ENCODE results near the gene CMTM1. TPM values are rescaled to one million over a fixed set of nuclear protein-coding genes. Genes with fewer than 3 reads are reported as not detected.

Gene CMTM1
- total RNA-seq, 3 donors from 2014 or later, result 1.4 to 3.1 (median 2.3) TPM

DNA sequence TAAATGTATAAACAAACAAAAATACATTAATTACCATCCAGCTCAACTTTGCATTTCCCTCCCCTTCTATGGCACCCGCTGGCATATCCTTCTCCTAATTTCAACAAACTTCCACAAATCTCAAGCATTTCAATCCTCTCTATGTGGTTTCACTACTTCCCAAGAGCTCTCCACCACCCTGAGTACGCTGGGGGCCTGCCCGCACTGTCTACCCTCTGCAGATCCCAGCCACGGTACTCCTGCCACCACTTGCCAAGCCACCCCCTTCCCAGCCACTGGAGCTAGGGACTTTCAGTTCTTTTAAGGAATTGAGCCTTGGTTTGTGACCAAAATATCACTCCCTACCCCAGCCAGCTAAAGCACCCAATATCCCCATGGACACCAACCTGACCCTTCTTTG is 18.2 kb upstream of the CMTM1 start:
- Mint-ChIP-seq H3K4me3 (peak overlapping the region; percentile 77), H3K9me3 (no peaks in the 10 kb centered on the region), H3K27me3 (ENCODE audit: low read depth) (no peaks in the 10 kb centered on the region), H3K36me3 (ENCODE audit: insufficient read depth) (no peaks in the 10 kb centered on the region), H3K4me1 (ENCODE audit: low read depth) (peaks cover 45% of the 10 kb centered on the region)
- DNase-seq (no peak), ATAC-seq (no peak)

DNA sequence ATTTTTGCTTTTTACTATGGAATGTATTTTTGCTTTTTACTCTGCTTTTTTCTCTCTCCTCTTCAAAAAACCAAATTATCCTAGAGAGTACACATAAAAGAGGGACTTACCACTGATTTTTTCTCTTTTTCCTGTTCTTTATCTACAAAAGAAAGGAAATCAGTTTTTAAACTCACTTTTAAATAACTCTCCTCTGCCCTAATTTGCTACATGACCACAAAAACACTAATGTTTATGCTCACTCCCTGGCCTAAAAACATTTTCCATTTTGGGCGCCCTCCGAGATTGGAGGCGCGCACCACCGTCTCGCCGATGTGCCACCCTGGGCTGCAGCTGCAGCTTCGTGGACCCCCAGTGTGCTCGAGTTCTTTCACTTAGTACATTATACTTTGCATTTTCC is 17.4 kb upstream of the CMTM1 start:
- no peak for ATAC-seq
- H3K27me3 Mint-ChIP-seq (ENCODE audit: low read depth), result no peaks in the 10 kb centered on the region
- peaks cover 3% of the 10 kb centered on the region for H3K36me3 Mint-ChIP-seq (ENCODE audit: insufficient read depth)
- no peaks in the 10 kb centered on the region for H3K9me3 Mint-ChIP-seq
- no peak for DNase-seq
- peaks cover 53% of the 10 kb centered on the region for H3K4me1 Mint-ChIP-seq (ENCODE audit: low read depth)
- peak overlapping the region; percentile 77 for H3K4me3 Mint-ChIP-seq

DNA sequence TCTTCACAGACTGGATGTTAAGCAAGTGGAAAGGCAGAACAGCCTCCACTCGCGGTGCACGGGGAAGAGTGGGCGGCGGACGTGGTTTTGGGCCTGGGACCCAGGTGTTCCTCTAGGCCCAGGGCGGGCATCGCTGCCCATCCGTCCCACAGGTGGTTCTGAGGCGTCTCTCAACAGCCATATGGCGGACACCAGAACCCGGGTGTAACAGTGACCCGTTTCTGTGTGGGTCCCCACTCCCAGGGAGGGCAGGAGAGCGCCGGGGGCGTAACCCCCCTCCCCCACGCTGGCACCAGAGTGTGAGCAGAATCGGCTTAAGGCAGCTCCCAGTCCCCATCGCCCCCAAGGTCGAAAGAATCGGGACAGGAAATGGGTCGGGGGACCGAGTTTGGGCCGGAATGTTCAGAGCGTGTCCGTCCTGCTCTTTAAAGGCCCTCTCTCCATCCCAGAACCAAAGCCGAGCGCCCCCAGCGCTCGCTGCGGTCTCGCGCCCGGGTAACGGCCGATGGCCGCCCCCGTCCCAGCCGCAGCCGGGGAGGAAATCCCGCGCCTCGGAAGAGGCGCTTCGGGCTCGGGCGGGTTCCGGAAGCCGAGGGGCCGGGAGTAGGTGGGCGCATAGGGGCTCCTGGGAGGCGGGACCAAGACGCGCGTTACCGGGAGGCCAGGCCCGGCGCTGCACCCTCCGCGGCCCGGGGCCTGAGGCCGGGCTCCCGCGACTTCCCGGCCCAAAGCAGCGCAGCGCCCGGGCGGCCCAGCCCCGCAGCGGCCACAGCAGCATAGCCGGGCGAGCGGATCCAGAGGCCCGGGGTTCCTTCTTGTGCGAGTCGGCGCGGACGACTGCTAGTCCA is 16.7 kb upstream of the CMTM1 start, which contains the start of gene TK2:
Gene TK2, minus strand, starts transcription at position 839 of the 848 bp plus-strand sequence. Its CDS starts 61 bp downstream, at position 778.
- Mint-ChIP-seq H3K4me1 (ENCODE audit: low read depth) (peaks cover 58% of the 10 kb centered on the region), H3K4me3 (peak within 1 kb of the TSS; percentile 94), H3K27me3 (ENCODE audit: low read depth) (no peaks in the 10 kb centered on the region), H3K9me3 (no peaks in the 10 kb centered on the region), H3K36me3 (ENCODE audit: insufficient read depth) (peaks cover 3% of the 10 kb centered on the region)
- ATAC-seq (peak; percentile 49 to 60), DNase-seq (peak; percentile 46)

DNA sequence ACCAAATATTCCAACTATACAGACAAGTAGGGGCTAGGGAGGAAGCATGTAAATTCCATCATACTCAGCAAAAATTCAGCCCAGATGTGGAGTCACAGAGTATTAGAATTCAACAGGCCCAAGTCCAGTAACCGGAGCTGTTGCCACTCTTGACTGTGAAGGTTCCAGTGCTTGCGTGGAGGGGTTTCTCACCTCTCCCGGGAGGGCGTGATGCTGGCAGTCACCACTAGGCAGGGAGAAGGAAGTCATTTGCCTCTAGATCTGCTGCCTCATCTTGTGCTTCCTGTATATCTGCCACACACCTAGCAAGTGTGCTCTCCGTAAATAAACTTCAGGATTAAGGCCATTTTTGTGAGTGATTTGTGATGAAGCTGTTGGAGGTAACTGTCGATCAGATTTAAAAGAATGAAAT is 14.9 kb upstream of the CMTM1 start:
- ATAC-seq (peak; percentile 25 to 28), DNase-seq (peak; percentile 43)
- peaks cover 14% of the 10 kb centered on the region for H3K36me3 Mint-ChIP-seq (ENCODE audit: insufficient read depth)
- no peaks in the 10 kb centered on the region for H3K27me3 Mint-ChIP-seq (ENCODE audit: low read depth)
- H3K4me1 Mint-ChIP-seq (ENCODE audit: low read depth), result peaks cover 76% of the 10 kb centered on the region
- H3K4me3 Mint-ChIP-seq, result peak overlapping the region; percentile 94
- H3K9me3 Mint-ChIP-seq, result no peaks in the 10 kb centered on the region

DNA sequence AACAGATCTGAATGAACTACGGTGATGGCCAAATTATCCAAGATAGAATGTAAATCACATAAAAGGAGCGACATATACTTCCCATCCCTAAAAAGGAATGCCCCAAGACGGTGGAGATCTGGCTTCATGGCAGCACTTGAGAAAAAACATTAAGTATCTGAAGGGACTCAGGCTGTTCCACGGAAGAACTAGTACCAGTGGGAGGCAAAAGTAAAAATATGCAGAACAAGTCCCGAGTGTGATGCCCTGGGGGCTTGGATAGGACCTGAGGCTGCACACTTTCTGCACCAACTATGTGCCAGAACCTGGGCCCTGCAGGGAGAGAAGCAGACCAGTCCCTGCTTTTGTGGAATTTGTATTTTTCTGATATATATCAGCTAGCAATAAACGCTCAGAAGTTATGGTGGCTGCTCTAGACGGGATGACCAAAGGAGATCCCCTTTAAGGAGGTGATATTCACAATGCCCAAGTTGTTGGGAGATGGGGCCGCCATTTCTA is 14.4 kb upstream of the CMTM1 start:
- Mint-ChIP-seq H3K27me3 (ENCODE audit: low read depth) (no peaks in the 10 kb centered on the region), H3K9me3 (no peaks in the 10 kb centered on the region), H3K4me1 (ENCODE audit: low read depth) (peaks cover 77% of the 10 kb centered on the region), H3K4me3 (peak overlapping the region; percentile 94), H3K36me3 (ENCODE audit: insufficient read depth) (peaks cover 14% of the 10 kb centered on the region)
- DNase-seq (no peak), ATAC-seq (no peak)

DNA sequence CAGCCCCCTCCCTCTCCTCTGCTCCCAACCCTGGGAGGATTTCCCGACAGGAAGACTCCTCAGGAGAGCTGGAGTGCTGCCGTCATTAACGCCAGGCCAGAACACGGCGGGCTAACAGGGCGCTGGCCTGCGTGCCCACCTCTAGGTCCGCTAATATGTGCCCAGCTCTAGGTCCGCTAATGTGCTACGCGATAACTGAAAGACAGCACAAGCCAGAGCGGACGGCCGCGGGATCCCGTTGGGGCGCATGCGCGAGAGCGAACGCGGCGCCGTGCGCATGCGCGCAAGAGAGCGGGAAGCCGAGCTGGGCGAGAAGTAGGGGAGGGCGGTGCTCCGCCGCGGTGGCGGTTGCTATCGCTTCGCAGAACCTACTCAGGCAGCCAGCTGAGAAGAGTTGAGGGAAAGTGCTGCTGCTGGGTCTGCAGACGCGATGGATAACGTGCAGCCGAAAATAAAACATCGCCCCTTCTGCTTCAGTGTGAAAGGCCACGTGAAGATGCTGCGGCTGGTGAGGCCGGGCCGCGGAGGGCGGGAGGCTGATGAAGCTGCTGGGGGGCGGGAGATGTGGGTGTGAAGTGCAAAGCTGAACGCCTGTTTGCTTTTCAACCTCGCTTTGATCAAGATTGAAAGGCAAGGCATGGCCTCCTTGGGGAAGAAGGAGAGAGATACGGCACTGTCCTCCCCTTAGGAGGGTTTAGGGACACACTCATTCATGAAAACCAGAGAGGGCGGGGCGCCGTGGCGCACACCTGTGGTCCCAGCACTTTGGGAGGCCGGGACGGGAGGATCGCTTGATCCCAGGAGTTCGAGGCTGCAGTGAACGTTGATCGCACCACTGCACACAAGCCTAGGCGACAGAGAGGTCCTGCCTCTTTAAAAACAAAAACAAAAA is 13.7 kb upstream of the CMTM1 start, which contains the start of gene CKLF:
Gene CKLF, plus strand, starts transcription at position 291 of the 892 bp plus-strand sequence. Its CDS starts 140 bp downstream, at position 431.
- H3K4me1 Mint-ChIP-seq (ENCODE audit: low read depth), result peaks cover 81% of the 10 kb centered on the region
- no peaks in the 10 kb centered on the region for H3K9me3 Mint-ChIP-seq
- DNase-seq (peak; percentile 88), ATAC-seq (peak; percentile 69 to 80)
- H3K27me3 Mint-ChIP-seq (ENCODE audit: low read depth), result no peaks in the 10 kb centered on the region
- peak within 1 kb of the TSS; percentile 94 for H3K4me3 Mint-ChIP-seq
- H3K36me3 Mint-ChIP-seq (ENCODE audit: insufficient read depth), result peaks cover 16% of the 10 kb centered on the region

DNA sequence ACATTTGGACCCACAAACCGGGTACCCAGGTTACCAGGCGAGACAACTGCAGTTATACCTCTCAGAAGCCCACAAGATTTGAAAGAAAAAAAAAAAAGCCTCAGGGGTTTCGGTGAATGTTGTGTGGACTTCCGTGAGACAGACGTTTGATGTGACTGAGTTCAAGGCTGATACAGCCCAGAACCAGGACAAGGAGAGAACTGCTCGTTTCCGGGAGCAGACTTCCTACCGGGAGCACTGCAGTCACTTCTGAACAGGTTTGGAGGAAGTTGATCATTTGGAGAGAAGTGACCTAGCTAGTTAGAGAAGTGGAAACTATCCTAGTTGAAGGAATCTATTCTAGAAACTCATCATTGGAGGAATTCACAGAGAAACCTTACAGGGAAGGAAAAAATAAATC is 13.0 kb upstream of the CMTM1 start:
- ATAC-seq (no peak), DNase-seq (no peak)
- H3K27me3 Mint-ChIP-seq (ENCODE audit: low read depth), result no peaks in the 10 kb centered on the region
- H3K9me3 Mint-ChIP-seq, result no peaks in the 10 kb centered on the region
- H3K4me3 Mint-ChIP-seq, result peak overlapping the region; percentile 94
- H3K4me1 Mint-ChIP-seq (ENCODE audit: low read depth), result peaks cover 82% of the 10 kb centered on the region
- H3K36me3 Mint-ChIP-seq (ENCODE audit: insufficient read depth), result peaks cover 20% of the 10 kb centered on the region

DNA sequence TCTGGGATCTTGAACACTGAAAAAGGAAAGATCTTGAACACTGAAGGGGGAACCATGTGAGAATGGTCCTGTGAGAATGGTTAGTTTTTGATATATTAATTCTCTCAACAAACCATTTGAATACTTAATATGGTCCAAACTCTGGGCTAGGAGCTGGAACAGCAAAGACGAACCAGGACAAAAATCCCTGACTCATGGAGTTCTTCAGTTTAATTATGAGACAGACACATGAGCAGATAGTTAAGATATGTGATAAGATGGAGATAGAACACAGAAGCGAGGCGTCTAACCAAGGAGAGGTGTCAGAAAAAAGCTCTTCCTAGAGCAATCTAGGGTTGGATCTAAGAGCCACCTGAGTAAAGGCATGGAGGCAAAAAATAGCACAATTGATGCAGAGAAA is 12.2 kb upstream of the CMTM1 start:
- Mint-ChIP-seq H3K36me3 (ENCODE audit: insufficient read depth) (peaks cover 22% of the 10 kb centered on the region), H3K27me3 (ENCODE audit: low read depth) (no peaks in the 10 kb centered on the region), H3K9me3 (no peaks in the 10 kb centered on the region), H3K4me3 (peak overlapping the region; percentile 94), H3K4me1 (ENCODE audit: low read depth) (peaks cover 79% of the 10 kb centered on the region)
- DNase-seq (no peak), ATAC-seq (no peak)

DNA sequence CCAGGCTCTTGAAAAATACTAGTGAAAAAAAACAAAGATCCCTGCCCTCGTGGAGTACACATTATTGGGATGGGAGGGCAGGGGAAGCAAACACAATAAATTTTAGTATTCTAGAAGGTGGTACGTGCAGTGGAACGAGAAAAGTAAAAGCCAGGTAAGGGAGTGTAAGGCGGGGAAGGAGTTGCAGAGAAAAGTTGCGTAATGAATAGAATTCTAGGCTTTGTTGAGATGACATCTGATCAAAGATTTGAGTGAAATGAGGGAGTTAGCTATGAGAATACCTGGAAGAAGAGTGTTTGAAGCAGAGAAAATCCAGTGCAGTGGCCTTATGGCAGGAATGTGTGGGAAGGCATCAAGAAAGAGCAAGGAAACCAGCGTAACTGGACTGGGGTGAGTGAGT is 11.7 kb upstream of the CMTM1 start:
- ATAC-seq, result no peak
- Mint-ChIP-seq H3K4me1 (ENCODE audit: low read depth) (peaks cover 80% of the 10 kb centered on the region), H3K36me3 (ENCODE audit: insufficient read depth) (peaks cover 22% of the 10 kb centered on the region), H3K4me3 (peak overlapping the region; percentile 94), H3K9me3 (no peaks in the 10 kb centered on the region), H3K27me3 (ENCODE audit: low read depth) (no peaks in the 10 kb centered on the region)
- no peak for DNase-seq

DNA sequence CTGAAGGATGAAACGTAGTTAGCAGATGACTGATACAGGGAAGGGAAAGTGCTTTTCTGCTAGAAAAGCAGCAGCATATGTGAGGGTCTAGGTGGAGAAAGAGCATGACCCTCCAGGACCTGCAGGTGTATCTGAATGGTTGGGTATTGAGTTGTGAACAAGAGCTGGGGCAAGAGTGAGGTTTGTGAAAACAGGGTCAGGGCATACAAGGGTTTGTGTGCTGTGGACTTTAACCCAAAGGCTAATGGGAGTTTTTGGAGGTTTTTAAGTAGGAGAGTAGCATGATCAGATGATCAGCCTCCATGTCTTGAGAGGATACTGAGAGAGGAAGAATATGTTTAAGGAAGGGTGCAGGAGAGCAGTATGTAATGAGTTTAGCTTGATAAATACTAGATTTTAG is 6.1 kb upstream of the CMTM1 start:
- DNase-seq (no peak), ATAC-seq (no peak)
- Mint-ChIP-seq H3K27me3 (ENCODE audit: low read depth) (no peaks in the 10 kb centered on the region), H3K36me3 (ENCODE audit: insufficient read depth) (peaks cover 31% of the 10 kb centered on the region), H3K4me3 (no peak overlapping the region), H3K4me1 (ENCODE audit: low read depth) (peaks cover 79% of the 10 kb centered on the region), H3K9me3 (no peaks in the 10 kb centered on the region)

DNA sequence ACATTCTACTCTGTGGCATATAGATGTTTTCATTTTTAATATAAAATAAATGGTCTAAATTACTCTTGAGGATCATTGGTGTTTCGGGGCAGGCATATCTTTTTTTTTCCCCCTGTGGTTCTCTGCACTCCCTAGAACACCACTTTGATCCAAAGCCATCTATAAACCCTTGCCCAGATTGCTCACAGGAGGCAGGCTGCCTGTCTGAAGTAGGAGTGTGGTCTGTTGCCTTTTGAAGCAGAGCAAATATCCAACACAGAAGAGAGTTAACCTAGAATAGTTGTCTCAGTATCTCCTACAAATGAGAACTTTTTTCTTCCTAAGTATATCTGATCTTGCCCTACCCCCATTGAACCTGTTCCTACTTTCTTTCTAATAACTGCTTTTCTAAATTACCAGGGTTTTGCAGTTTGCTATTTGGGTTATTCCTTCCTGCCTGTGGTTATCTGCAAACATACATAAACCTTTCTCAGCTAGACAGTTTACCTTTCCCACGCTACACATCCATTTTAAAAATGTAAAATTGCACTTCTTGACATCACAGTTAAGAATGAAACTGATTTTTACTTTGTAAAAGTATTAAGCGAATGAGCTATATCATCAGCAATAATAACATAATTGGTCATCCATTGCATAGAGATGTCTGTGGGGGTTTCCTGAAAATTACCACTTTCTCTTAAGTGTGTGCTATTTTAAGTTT is 4.7 kb upstream of the CMTM1 start:
- Mint-ChIP-seq H3K4me1 (ENCODE audit: low read depth) (peaks cover 65% of the 10 kb centered on the region), H3K9me3 (no peaks in the 10 kb centered on the region), H3K4me3 (peak overlapping the region; percentile 5), H3K36me3 (ENCODE audit: insufficient read depth) (peaks cover 30% of the 10 kb centered on the region), H3K27me3 (ENCODE audit: low read depth) (no peaks in the 10 kb centered on the region)
- ATAC-seq, result no peak
- no peak for DNase-seq

DNA sequence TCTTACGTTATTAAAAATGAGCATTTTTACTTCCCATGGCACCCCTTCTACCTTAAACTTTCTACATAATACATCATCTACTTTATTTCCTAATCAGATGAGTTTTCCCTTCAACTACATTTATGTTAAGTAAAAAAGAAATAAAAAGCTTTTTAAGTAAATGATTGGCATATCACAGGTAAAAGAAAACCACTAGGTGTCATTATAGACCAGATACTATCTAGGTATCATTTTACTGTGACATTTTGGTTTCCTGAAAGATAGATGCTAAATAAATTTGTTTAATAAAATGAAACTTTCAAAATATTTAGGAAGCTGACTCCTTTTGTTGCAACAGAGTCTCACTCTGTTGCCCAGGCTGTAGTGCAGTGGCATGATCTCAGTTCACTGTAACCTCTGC is 3.8 kb upstream of the CMTM1 start:
- no peak overlapping the region for H3K4me3 Mint-ChIP-seq
- H3K36me3 Mint-ChIP-seq (ENCODE audit: insufficient read depth), result peaks cover 33% of the 10 kb centered on the region
- ATAC-seq (no peak), DNase-seq (no peak)
- H3K27me3 Mint-ChIP-seq (ENCODE audit: low read depth), result no peaks in the 10 kb centered on the region
- H3K4me1 Mint-ChIP-seq (ENCODE audit: low read depth), result peaks cover 62% of the 10 kb centered on the region
- no peaks in the 10 kb centered on the region for H3K9me3 Mint-ChIP-seq

DNA sequence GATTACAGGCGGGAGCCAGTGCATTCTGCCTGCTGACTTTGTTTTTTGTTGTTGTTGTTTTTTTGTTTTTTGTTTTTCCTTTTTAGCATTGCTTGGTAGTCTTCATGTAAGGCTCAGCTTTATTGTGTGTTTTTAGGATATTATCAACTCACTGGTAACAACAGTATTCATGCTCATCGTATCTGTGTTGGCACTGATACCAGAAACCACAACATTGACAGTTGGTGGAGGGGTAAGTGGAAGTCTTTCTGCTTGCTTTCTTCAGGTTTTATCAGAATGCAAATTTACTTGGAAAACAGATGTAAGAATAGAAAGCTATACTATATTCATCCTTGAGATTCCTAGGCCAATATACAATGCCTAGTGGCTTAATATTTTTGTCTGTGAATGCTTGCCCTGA is 3.3 kb upstream of the CMTM1 start:
- Mint-ChIP-seq H3K4me3 (no peak overlapping the region), H3K9me3 (no peaks in the 10 kb centered on the region), H3K4me1 (ENCODE audit: low read depth) (peaks cover 63% of the 10 kb centered on the region), H3K27me3 (ENCODE audit: low read depth) (no peaks in the 10 kb centered on the region), H3K36me3 (ENCODE audit: insufficient read depth) (peaks cover 34% of the 10 kb centered on the region)
- DNase-seq (no peak), ATAC-seq (no peak)
